A549 (cell line): ENCODE results near the gene ARMH3.

ENCODE experiments used
- BHLHE40 ChIP-seq: IDR thresholded peaks from 2 replicates; pipeline ENCODE4 v1.6.1; 2012; ENCODE audit warnings: low read depth, low read length, inconsistent platforms
- CEBPB ChIP-seq, 2 experiments: fragments of >200 bp in 1 of 2; sonication (Bioruptor Twin) in 1 of 2; formaldehyde crosslinking in 1 of 2; IDR thresholded peaks; 2 replicates each; pipeline ENCODE4 v1.6.1; 2012 to 2016
- CTCF ChIP-seq: fragments of >200 bp; sonication (Bioruptor Twin); formaldehyde crosslinking; IDR thresholded peaks from 3 replicates; pipeline ENCODE4 v1.5.1; 2016
- MAZ ChIP-seq: fragments of 150-350 bp; IDR thresholded peaks from 2 replicates; pipeline ENCODE4 v1.6.1; 2014; ENCODE audit warnings: antibody characterized with exemption, low read depth, low read length, borderline replicate concordance
- POLR2A ChIP-seq: IDR thresholded peaks from 2 replicates; pipeline ENCODE4 v1.6.1; 2012; ENCODE audit warnings: mild to moderate bottlenecking, low read length
- POLR2AphosphoS2 ChIP-seq: conservative IDR thresholded peaks from 2 replicates; pipeline ENCODE4 v1.6.1; 2012; ENCODE audit warnings: low read length, improper control_type of control experiment, inconsistent platforms
- RAD21 ChIP-seq, 2 experiments: fragments of >200 bp in 1 of 2; sonication (Bioruptor Twin) in 1 of 2; formaldehyde crosslinking in 1 of 2; IDR thresholded peaks in 1 of 2; conservative IDR thresholded peaks in 1 of 2; 2 replicates in 1 of 2; 3 replicates in 1 of 2; pipeline ENCODE4 v1.6.1; 2012 to 2018; ENCODE audit warnings: inconsistent platforms in 1 of 2
- REST ChIP-seq: fragments of 200-600 bp; sonication (generic); IDR thresholded peaks from 2 replicates; pipeline ENCODE4 v1.6.1; 2016; ENCODE audit warnings: antibody characterized with exemption, mild to moderate bottlenecking, moderate library complexity
- SMC3 ChIP-seq: fragments of >200 bp; sonication (Bioruptor Twin); formaldehyde crosslinking; IDR thresholded peaks from 3 replicates; pipeline ENCODE4 v1.6.1; 2018; ENCODE audit warnings: inconsistent platforms
- ZC3H11A ChIP-seq: fragments of 450-650 bp; IDR thresholded peaks from 2 replicates; pipeline ENCODE4 v1.6.1; 2014; ENCODE audit warnings: antibody characterized with exemption, mild to moderate bottlenecking
- ZSCAN20 ChIP-seq: fragments of 250-450 bp; sonication (Bioruptor Pico); IDR thresholded peaks from 2 replicates; pipeline ENCODE4 v1.8.0; 2022; ENCODE audit warnings: mild to moderate bottlenecking, moderate library complexity

- TF ChIP-seq REST (no peak; the same call in 1 of the 2 replicates), BHLHE40 (no peak), POLR2A (peak; percentile 71), ZSCAN20 (CRISPR knock-in tag) (no peak), CTCF (peak; percentile 45), POLR2AphosphoS2 (no peak), RAD21 (conservative IDR thresholded peaks at IDR 0.05 in 1 of 2, IDR thresholded peaks at IDR 0.05 in 1 of 2) (peak in 1 of 2 experiments; percentile 18; a peak in 1 of 5 replicates), MAZ (no peak), SMC3 (peak; percentile 32; the same call in 1 of the 3 replicates), CEBPB (IDR thresholded peaks at IDR 0.05) (no peak), ZC3H11A (no peak)
Observed at GRCh38 chr10:102064868-102065560, 9.0 kb upstream of the ARMH3 start, which contains the start of gene HPS6.
